NCI-H1092 treated with DMSO at 0.1 percent for 48 hours (cell line): ENCODE results near the gene TMC8.
A peak's percentile ranks its signal among the peaks of the same experiment; 100 is the strongest.

Experiments
- DNase-seq: peaks from one replicate; lab custom pipeline; 2025; lab: John Stamatoyannopoulos, UW

Gene TMC8

DNA sequence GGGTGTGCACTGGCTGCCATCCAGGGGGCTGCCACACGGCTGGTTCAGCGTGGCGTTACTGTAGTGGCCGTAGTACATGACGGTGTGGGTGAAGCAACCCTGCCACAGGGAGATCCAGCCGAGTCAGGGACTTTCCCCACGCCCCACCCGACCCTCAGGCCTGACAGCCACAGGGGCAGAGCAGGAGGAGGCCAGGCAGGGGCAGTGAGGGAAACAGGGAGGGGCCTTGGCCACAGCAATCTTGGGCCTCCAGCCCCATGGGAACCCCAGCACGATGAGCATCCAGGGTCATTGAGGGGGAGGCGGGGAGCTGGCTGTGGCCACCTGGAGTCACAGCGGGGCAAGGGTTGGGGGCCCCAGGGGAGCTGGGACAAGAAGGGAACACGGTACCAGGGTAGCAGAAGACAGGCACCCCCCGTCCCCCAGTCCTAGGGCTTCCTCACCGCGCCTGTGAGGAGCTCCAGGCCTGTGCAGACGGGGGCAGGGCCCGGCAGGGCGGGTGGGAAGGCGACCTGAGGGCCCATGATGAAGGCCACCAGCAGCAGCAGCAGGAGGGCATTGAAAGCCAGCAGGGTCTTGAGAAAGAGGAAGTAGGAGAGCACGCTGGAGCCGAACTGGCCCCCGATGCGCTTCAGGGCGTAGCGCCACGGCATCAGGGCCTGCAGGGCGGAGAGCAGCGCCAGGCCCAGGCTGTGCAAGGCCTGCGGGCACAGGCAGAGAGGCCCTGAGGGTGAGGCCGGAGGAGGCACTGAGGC is 6.3 kb upstream of the TMC8 start:
- no peak for DNase-seq

- no peak for DNase-seq
These were observed 5.8 kb upstream of the TMC8 start for GRCh38 chr17:78124836-78125137.

- DNase-seq = no peak
These were observed 5.2 kb upstream of the TMC8 start for GRCh38 chr17:78125138-78125913.

- DNase-seq = no peak
These were observed 4.3 kb upstream of the TMC8 start for GRCh38 chr17:78125976-78126894.

- DNase-seq = no peak
These were observed 3.7 kb upstream of the TMC8 start for GRCh38 chr17:78126895-78127238.

DNA sequence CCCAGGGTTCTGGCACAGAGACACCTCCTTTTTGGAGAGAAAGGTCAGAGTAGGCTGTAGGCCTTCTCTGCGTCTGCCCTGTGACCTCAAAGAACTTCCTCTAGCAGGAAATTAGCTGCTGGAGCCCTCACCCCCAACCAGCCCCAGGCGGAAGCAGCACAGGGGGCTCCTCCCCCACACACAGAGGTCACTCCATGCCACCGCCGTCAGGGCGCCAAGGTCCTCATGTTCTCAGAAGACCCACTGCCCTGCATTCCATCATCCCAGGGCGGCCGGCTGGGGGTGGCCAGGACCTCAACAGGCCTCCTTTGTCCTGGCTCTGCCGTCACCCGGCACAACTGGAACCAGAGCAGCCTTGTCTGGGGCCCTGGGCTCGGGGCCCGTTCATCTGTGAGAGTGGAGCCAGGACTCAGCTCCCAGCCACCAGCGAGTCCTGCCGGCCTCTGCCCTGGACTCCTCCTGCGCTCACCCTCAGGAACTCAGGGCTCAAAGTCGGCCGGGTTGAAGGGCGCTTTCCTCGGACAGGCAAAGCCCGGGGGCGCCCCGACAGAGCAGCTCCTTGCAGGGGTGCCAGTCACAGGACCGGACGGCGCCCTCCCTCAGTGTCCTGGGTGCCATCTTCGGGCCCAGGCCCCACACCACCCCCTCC is 3.2 kb upstream of the TMC8 start:
- DNase-seq = no peak

DNA sequence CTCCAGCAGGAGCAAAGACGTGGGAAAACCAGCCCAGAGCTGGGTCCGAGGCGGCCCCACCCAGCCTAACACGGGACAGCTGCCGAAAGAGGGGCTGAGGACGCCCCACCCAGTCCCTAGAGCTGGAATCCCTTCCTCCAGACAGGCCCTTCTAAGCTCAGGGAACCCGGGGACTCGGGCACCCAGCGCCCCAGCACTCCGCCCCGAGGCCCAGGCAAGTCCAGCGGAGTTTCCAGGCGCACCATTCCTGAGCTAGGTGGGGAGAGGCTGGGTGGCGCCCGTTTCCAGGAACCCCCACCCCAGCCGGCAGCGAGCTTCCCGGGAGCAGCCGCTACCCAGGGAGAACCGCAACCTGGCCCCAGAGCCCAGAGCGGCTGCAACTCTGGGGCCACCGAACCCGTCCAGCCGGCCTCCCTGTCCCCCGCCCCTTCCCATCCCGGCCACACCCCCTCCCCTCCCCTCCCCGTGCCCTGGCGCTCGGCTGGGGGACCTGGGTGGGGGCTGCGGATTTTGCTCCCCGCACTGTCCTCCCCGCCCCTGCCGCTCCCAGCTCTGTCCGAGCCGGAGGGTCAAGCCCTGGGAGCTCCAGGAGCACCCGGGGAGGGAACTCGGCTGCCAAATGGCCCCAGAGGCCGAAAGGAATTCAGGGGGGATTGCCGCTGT is 2.6 kb upstream of the TMC8 start:
- DNase-seq = no peak

GRCh38 chr17:78128551-78129350 is 1.8 kb upstream of the TMC8 start, which contains the start of gene TMC6:
Gene TMC6, minus strand, starts transcription at chr17:78128755. Its CDS starts 1,923 bp downstream, at chr17:78126832.
- DNase-seq = no peak

- DNase-seq = no peak
These were observed 1.1 kb upstream of the TMC8 start for GRCh38 chr17:78129351-78130089.

GRCh38 chr17:78130090-78130436 is 508 bp upstream of the TMC8 start:
- no peak for DNase-seq

- no peak for DNase-seq
These were observed 857 bp downstream of the TMC8 start for GRCh38 chr17:78131172-78132083.

DNA sequence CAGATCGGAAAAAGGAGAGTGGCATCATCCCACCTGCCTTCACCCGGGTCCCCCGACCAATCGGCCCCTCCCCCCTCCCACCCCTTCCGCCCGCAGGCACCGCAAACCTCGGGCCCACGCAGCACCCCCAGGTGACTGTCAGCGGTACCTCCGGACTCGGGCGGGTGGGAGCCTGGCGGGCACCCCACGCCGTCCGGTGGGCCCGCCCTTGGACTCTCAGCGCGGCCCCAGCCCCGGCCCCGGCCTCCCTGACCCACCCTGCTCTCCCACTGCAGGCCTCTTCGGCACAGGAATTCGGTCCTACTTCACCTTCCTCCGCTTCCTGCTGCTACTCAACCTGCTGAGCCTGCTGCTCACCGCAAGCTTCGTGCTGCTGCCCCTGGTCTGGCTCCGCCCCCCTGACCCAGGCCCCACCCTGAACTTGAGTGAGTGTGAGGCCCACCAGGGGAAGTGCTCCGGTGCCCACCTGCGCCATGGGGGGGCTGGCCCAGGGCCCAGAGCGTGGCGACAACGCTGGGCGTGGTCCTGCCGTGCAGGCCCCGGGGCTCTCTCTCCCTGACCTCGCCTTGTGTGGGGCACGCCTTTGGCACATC is 1.6 kb downstream of the TMC8 start:
- DNase-seq = no peak

GRCh38 chr17:78132767-78133178 is 2.2 kb downstream of the TMC8 start:
- no peak for DNase-seq

- no peak for DNase-seq
These were observed 2.8 kb downstream of the TMC8 start for GRCh38 chr17:78133179-78133951.

- peak; percentile 56 for DNase-seq
These were observed 3.7 kb downstream of the TMC8 start for GRCh38 chr17:78133971-78134898.

- no peak for DNase-seq
These were observed 4.4 kb downstream of the TMC8 start for GRCh38 chr17:78134899-78135385.
